GM12878 (cell line): ENCODE results near the gene MRPL1. TPM values are rescaled to one million over a fixed set of nuclear protein-coding genes. Genes with fewer than 3 reads are reported as not detected.

Source experiments
- ATAC-seq: fragments of 200-7000 bp; cut with Tn5 transposase; 3 replicates; pipeline ENCODE4 v1.9.1; 2020; ENCODE audit warnings: mild to moderate bottlenecking, moderate library complexity
- BruUV-seq: library from RNA; stranded (reverse); fragments of 400-500 nt; replicated peaks from 2 replicates; lab custom pipeline; 2021; lab: Mats Ljungman, UMichigan
- CTCF ChIA-PET: fragments of 300-600 bp; sonication (Branson Sonifier 250); formaldehyde crosslinking; extraction: SDS; loops from one replicate; lab custom pipeline; 2021; ENCODE audit warnings: inconsistent platforms; lab: Yijun Ruan, JAX
- POLR2A ChIA-PET: fragments of 350-600 bp; formaldehyde crosslinking; extraction: SDS; loops from one replicate; lab custom pipeline; 2021; ENCODE audit warnings: inconsistent platforms; lab: Charles Lee
- RAD21 ChIA-PET: fragments of 300-600 bp; sonication (Branson Sonifier 250); formaldehyde crosslinking; loops from one replicate; lab custom pipeline; 2023; ENCODE audit warnings: antibody characterized with exemption; ENCODE audit not compliant: unreplicated experiment; lab: Charles Lee
- SMC1A ChIA-PET: fragments of 300-600 bp; sonication (Branson Sonifier 250); formaldehyde crosslinking; loops from one replicate; lab custom pipeline; 2023; ENCODE audit not compliant: unreplicated experiment, uncharacterized antibody; lab: Charles Lee
- DNase-seq: peaks from one replicate; pipeline ENCODE4 v3.0.0-alpha.2; 2011; ENCODE audit warnings: low read depth, low spot score
- FAIRE-seq: peaks from 3 replicates; lab custom pipeline; 2011; peaks lifted over from hg19 to GRCh38; lab: Jason Lieb, UNC
- H2AFZ ChIP-seq: 2 replicates; pipeline ENCODE4 v1.6.0; 2011; ENCODE audit warnings: low read depth, low read length, control low read depth; ENCODE audit not compliant: control insufficient read depth
- H3K27ac ChIP-seq: 2 replicates; pipeline ENCODE4 v1.5.1; 2011; ENCODE audit warnings: control low read depth; ENCODE audit not compliant: control insufficient read depth, insufficient read depth
- H3K27me3 ChIP-seq, 2 experiments: replicated peaks in 1 of 2; 2 replicates each; pipeline versions ENCODE4 v1.6.0 to v1.6.1; 2011; ENCODE audit warnings: low read length in 1 of 2; ENCODE audit not compliant: control insufficient read depth in 2 of 2, insufficient read depth in 2 of 2
- H3K36me3 ChIP-seq, 2 experiments: 2 replicates each; pipeline ENCODE4 v1.5.1; 2011; ENCODE audit warnings: low read length in 1 of 2; ENCODE audit not compliant: control insufficient read depth in 2 of 2, insufficient read depth in 2 of 2
- H3K4me1 ChIP-seq: 2 replicates; pipeline ENCODE4 v1.6.1; 2011; ENCODE audit warnings: mild to moderate bottlenecking, low read length, moderate library complexity, mixed read lengths; ENCODE audit not compliant: control insufficient read depth, insufficient read depth
- H3K4me2 ChIP-seq: 2 replicates; pipeline ENCODE4 v1.6.0; 2011; ENCODE audit warnings: control low read depth; ENCODE audit not compliant: control insufficient read depth, insufficient read depth
- H3K4me3 ChIP-seq: fragments of 200-600 bp; sonication (generic); 2 replicates; pipeline ENCODE4 v1.5.1; 2016
- H3K79me2 ChIP-seq: 2 replicates; pipeline ENCODE4 v1.6.0; 2011; ENCODE audit warnings: low read length; ENCODE audit not compliant: control insufficient read depth, insufficient read depth
- H3K9ac ChIP-seq: 2 replicates; pipeline ENCODE4 v1.8.0; 2011; ENCODE audit warnings: low read length, control low read depth, mixed read lengths; ENCODE audit not compliant: control insufficient read depth, insufficient read depth
- H3K9me3 ChIP-seq: replicated peaks from 3 replicates; pipeline ENCODE4 v1.5.1; 2011; ENCODE audit warnings: mild to moderate bottlenecking, low read length; ENCODE audit not compliant: control insufficient read depth, insufficient read depth
- H4K20me1 ChIP-seq: 2 replicates; pipeline ENCODE4 v1.6.0; 2011; ENCODE audit not compliant: control insufficient read depth, insufficient read depth
- BCL3 ChIP-seq: IDR thresholded peaks from 2 replicates; pipeline ENCODE4 v1.6.1; 2011; ENCODE audit warnings: borderline replicate concordance, low read depth, mild to moderate bottlenecking, moderate library complexity, low read length; ENCODE audit not compliant: insufficient read depth, poor library complexity, severe bottlenecking
- E2F8 ChIP-seq: fragments of 450-650 bp; IDR thresholded peaks from 2 replicates; pipeline ENCODE4 v1.6.1; 2018; ENCODE audit warnings: mild to moderate bottlenecking, low read depth, moderate library complexity; ENCODE audit not compliant: partially characterized antibody
- EED ChIP-seq: sonication (generic); IDR thresholded peaks from 2 replicates; pipeline ENCODE4 v1.6.1; 2016; ENCODE audit warnings: antibody characterized with exemption, low read depth
- HCFC1 ChIP-seq: fragments of 150-350 bp; IDR thresholded peaks from 2 replicates; pipeline ENCODE4 v1.6.1; 2014; ENCODE audit warnings: low read length
- NRF1 ChIP-seq: conservative IDR thresholded peaks from 2 replicates; pipeline ENCODE4 v1.6.1; 2011; ENCODE audit warnings: mild to moderate bottlenecking, low read depth, low read length, improper control_type of control experiment
- RAD51 ChIP-seq: fragments of 450-650 bp; IDR thresholded peaks from 2 replicates; pipeline ENCODE4 v1.6.1; 2016; ENCODE audit warnings: moderate library complexity, mild to moderate bottlenecking, inconsistent platforms
- STAT3 ChIP-seq: IDR thresholded peaks from 2 replicates; pipeline ENCODE4 v1.6.1; 2011; ENCODE audit warnings: low read depth, low read length, improper control_type of control experiment
- SUZ12 ChIP-seq: fragments of 200-600 bp; sonication (generic); IDR thresholded peaks from one replicate; pipeline ENCODE4 v1.6.1; 2018; ENCODE audit warnings: antibody characterized with exemption, mild to moderate bottlenecking; ENCODE audit not compliant: unreplicated experiment
- WGBS: methylation state at CpG from one replicate; pipeline ENCODE4 v1.1.6; 2016; ENCODE audit warnings: low lambda C conversion rate; ENCODE audit not compliant: insufficient replicate concordance, insufficient coverage; ENCODE audit errors: missing lambda C conversion rate; 5-methylcytosine and 5-hydroxymethylcytosine counted together
- in situ Hi-C: fragments of 300-500 bp; cut with MboI; formaldehyde crosslinking; loops from 9 replicates; pipeline ENCODE4 v1.14.3; 2018; ENCODE audit warnings: mixed read lengths
- intact Hi-C: fragments of 100-400 bp; cut with micrococcal nuclease; formaldehyde crosslinking; loops from one replicate; pipeline ENCODE4 v1.14.2; 2022; ENCODE audit not compliant: unreplicated experiment
- polyA plus RNA-seq, 11 experiments: library from polyadenylated mRNA; depleted of rRNA in 4 of 11; unstranded in 6 of 11; stranded (reverse) in 5 of 11; fragments of >200 nt; fragmentation: Nextera tagmentation in 4 of 11; fragmentation: Illumina TruSeq in 1 of 11; extraction: Ambion mirVana in 4 of 11; extraction: Trizol in 1 of 11; gene quantifications; 1 replicate in 1 of 11; 2 replicates in 10 of 11; pipeline versions ENCODE4 v1.2.1 to v1.2.3, GENCODE V29; 2011 to 2016; ENCODE audit warnings: inconsistent platforms in 2 of 11, missing spikeins in 2 of 11, low read depth in 1 of 11
- total RNA-seq, 4 experiments: library from RNA; depleted of rRNA in 3 of 4; stranded (reverse); fragments of >200 nt in 3 of 4; fragmentation: Illumina TruSeq in 1 of 4; extraction: Trizol in 1 of 4; gene quantifications; 2 replicates each; pipeline versions ENCODE4 v1.2.1 to v1.2.3, GENCODE V29; 2013 to 2021

Gene MRPL1
- total and polyA plus RNA-seq, 10 of the 15 experiments (the other 5 are each of a cell fraction or from before 2014, with no cell fraction given) = 20.2 to 35.7 (median 28.2) TPM

DNA sequence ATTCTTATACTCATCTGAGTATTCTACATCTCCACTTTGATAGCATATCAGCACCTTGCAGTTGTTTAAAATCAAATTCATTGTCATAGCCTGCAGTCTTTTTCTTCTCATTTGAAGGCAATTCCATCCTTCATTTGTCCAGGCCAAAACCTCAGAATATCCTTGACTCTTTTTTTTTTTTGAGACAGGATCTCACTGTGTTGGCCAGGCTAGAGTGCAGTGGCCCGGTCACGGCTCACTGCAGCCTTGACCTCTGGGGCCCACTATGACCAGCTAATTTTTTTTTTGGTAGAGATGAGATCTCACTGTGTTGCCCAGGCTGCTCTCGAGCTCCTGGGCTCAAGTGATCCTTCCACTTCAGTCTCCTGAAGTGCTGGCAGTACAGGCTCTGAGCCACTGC lies 2.6 kb downstream of the MRPL1 start (continued):
- TF ChIP-seq RAD51 = no peak
- TF ChIP-seq E2F8 = no peak
- TF ChIP-seq STAT3 = no peak
- TF ChIP-seq BCL3 = no peak
- no peak for TF ChIP-seq HCFC1
- TF ChIP-seq EED = no peak
- no peak for TF ChIP-seq NRF1

GRCh38 chr4:77872723-77873445 lies 10.3 kb downstream of the MRPL1 start:
- no peak for TF ChIP-seq SUZ12
- CTCF ChIA-PET = no interaction called here

More at GRCh38 chr4:77872723-77873445, 10.3 kb downstream of the MRPL1 start:
- WGBS = 100% methylated on average over 7 of the region's 7 CpGs
- in situ Hi-C loops (no loop called here), intact Hi-C loops (no loop called here)
- H3K9me3 ChIP-seq = no peaks in the 10 kb centered on the region
- ChIA-PET RAD21 (no interaction called here), POLR2A (no interaction called here), SMC1A (interaction anchor here (0.5 kb wide), 1 partner anchor 23 kb away, joined by 3 read pairs; no protein-coding TSS in a partner anchor)
- H3K4me1 ChIP-seq = no peaks in the 10 kb centered on the region
- peaks cover 0 to 9% of the 10 kb centered on the region in 2 experiments; a peak in 1 of 4 replicates for H3K36me3 ChIP-seq
- no peak for DNase-seq
- FAIRE-seq = no peak
- peaks cover 7% of the 10 kb centered on the region for H3K79me2 ChIP-seq
- no peak overlapping the region for H3K9ac ChIP-seq
- no peak overlapping the region for H2AFZ ChIP-seq
- H3K4me3 ChIP-seq = no peak overlapping the region
- ATAC-seq = no peak
- no peaks in the 10 kb centered on the region for H3K27me3 ChIP-seq
- no peak overlapping the region for H3K4me2 ChIP-seq
- no peaks in the 10 kb centered on the region for H4K20me1 ChIP-seq
- no peak overlapping the region for H3K27ac ChIP-seq
- no TSS peak for BruUV-seq
